Liver (tissue), 9 donors: Measurements from ENCODE around the gene FGF5. TPM values are rescaled to one million over a fixed set of nuclear protein-coding genes. Genes with fewer than 3 reads are reported as not detected.

Source experiments
- DNase-seq: peaks from one replicate; pipeline ENCODE4 v3.0.0-alpha.2; 2017; ENCODE audit warnings: low spot score
- H3K27ac ChIP-seq, 2 donors: one replicate each; pipeline ENCODE4 v1.7.0; 2013; ENCODE audit warnings: inconsistent platforms in 2 of 2, low read length in 2 of 2, control low read depth in 1 of 2, low read depth in 1 of 2, mild to moderate bottlenecking in 1 of 2
- H3K27me3 ChIP-seq, 4 donors: one replicate each; pipeline versions ENCODE4 v1.6.1 to v1.7.0; 2013; ENCODE audit warnings: low read length in 3 of 4, inconsistent platforms in 1 of 4, mild to moderate bottlenecking in 1 of 4, moderate library complexity in 1 of 4; ENCODE audit not compliant: control insufficient read depth in 4 of 4, insufficient read depth in 4 of 4
- H3K36me3 ChIP-seq, 4 donors: one replicate each; pipeline versions ENCODE4 v1.6.1 to v1.7.0; 2013; ENCODE audit warnings: low read length in 3 of 4, mild to moderate bottlenecking in 3 of 4, low read depth in 1 of 4, moderate library complexity in 1 of 4; ENCODE audit not compliant: control insufficient read depth in 4 of 4, insufficient read depth in 3 of 4
- H3K4me1 ChIP-seq, 4 donors: one replicate each; pipeline versions ENCODE4 v1.6.1 to v1.7.0; 2013; ENCODE audit warnings: low read length in 3 of 4, mild to moderate bottlenecking in 3 of 4, moderate library complexity in 1 of 4; ENCODE audit not compliant: control insufficient read depth in 4 of 4, insufficient read depth in 4 of 4
- H3K4me3 ChIP-seq, 3 donors: one replicate each; pipeline versions ENCODE4 v1.6.1 to v1.7.0; 2013; ENCODE audit warnings: low read length in 3 of 3, control low read depth in 1 of 3, low read depth in 1 of 3, mild to moderate bottlenecking in 1 of 3
- H3K9ac ChIP-seq, 2 donors: one replicate each; pipeline ENCODE4 v1.7.0; 2013; ENCODE audit warnings: low read length in 2 of 2, mild to moderate bottlenecking in 2 of 2, moderate library complexity in 2 of 2, control low read depth in 1 of 2, low read depth in 1 of 2
- H3K9me3 ChIP-seq, 4 donors: one replicate each; pipeline versions ENCODE4 v1.6.1 to v1.7.0; 2013; ENCODE audit warnings: low read length in 3 of 4; ENCODE audit not compliant: control insufficient read depth in 4 of 4
- EGR1 ChIP-seq, 2 donors: IDR thresholded peaks; 2 replicates each; pipeline ENCODE4 v1.6.1; 2016 to 2018; ENCODE audit warnings: antibody characterized with exemption in 2 of 2, low read depth in 2 of 2
- FOXA1 ChIP-seq: IDR thresholded peaks from 2 replicates; pipeline ENCODE4 v1.6.1; 2016; ENCODE audit warnings: antibody characterized with exemption
- FOXA2 ChIP-seq: IDR thresholded peaks from 2 replicates; pipeline ENCODE4 v1.6.1; 2016; ENCODE audit warnings: antibody characterized with exemption
- GABPA ChIP-seq, 2 donors: IDR thresholded peaks in 1 of 2; conservative IDR thresholded peaks in 1 of 2; 2 replicates each; pipeline ENCODE4 v1.6.1; 2016; ENCODE audit warnings: antibody characterized with exemption in 2 of 2, mild to moderate bottlenecking in 1 of 2, moderate library complexity in 1 of 2
- HNF4A ChIP-seq, 2 donors: conservative IDR thresholded peaks; 2 replicates each; pipeline ENCODE4 v1.6.1; 2016; ENCODE audit warnings: antibody characterized with exemption in 2 of 2, mild to moderate bottlenecking in 2 of 2
- JUND ChIP-seq, 2 donors: IDR thresholded peaks; 2 replicates each; pipeline ENCODE4 v1.6.1; 2016; ENCODE audit warnings: antibody characterized with exemption in 2 of 2
- NR2F2 ChIP-seq: IDR thresholded peaks from 2 replicates; pipeline ENCODE4 v1.6.1; 2016; ENCODE audit warnings: antibody characterized with exemption
- RAD21 ChIP-seq, 2 donors: IDR thresholded peaks; 2 replicates each; pipeline ENCODE4 v1.6.1; 2016; ENCODE audit warnings: antibody characterized with exemption in 2 of 2, mild to moderate bottlenecking in 2 of 2
- REST ChIP-seq: IDR thresholded peaks from 2 replicates; pipeline ENCODE4 v1.6.1; 2016; ENCODE audit warnings: antibody characterized with exemption, mild to moderate bottlenecking
- SP1 ChIP-seq: IDR thresholded peaks from 2 replicates; pipeline ENCODE4 v1.6.1; 2018; ENCODE audit warnings: antibody characterized with exemption, mild to moderate bottlenecking
- TAF1 ChIP-seq: conservative IDR thresholded peaks from 2 replicates; pipeline ENCODE4 v1.6.1; 2016; ENCODE audit warnings: antibody characterized with exemption, mild to moderate bottlenecking
- YY1 ChIP-seq: IDR thresholded peaks from 2 replicates; pipeline ENCODE4 v1.6.1; 2016; ENCODE audit warnings: antibody characterized with exemption, mild to moderate bottlenecking
- ZBTB33 ChIP-seq: IDR thresholded peaks from 2 replicates; pipeline ENCODE4 v1.6.1; 2016; ENCODE audit warnings: antibody characterized with exemption
- WGBS: extraction: QIAGEN DNeasy Blood & Tissue Kit; methylation state at CpG from one replicate; pipeline ENCODE4 v1.1.7; 2013; 5-methylcytosine and 5-hydroxymethylcytosine counted together
- polyA plus RNA-seq, 2 donors: library from polyadenylated mRNA; stranded (reverse) in 1 of 2; unstranded in 1 of 2; fragments of 200-250 nt in 1 of 2; fragments of >200 nt in 1 of 2; fragmentation: Nextera tagmentation in 1 of 2; extraction: Ambion mirVana in 1 of 2; gene quantifications; one replicate each; pipeline versions ENCODE4 v1.2.1 to v1.2.3, GENCODE V29; 2013 to 2015
- total RNA-seq, 2 donors: library from RNA; depleted of rRNA; stranded (reverse); fragments of >200 nt; gene quantifications; one replicate each; pipeline ENCODE4 v1.2.3, GENCODE V29; 2014
- TF ChIP-seq, protein P1 (sequence below): IDR thresholded peaks from 2 replicates; pipeline ENCODE4 v1.6.1; 2016; ENCODE audit warnings: antibody characterized with exemption
- TF ChIP-seq, protein P2 (sequence below): fragments of 150-350 bp; IDR thresholded peaks from 2 replicates; pipeline ENCODE4 v1.5.1; 2017; ENCODE audit warnings: improper control_type of control experiment, low read depth, low read length; ENCODE audit not compliant: missing input control
- TF ChIP-seq, protein P3 (sequence below): IDR thresholded peaks from 2 replicates; pipeline ENCODE4 v1.6.1; 2016; ENCODE audit warnings: antibody characterized with exemption
- donor health status: healthy.
- donor health status: healthy.
- donor health status: healthy.
- donor health status: healthy.
- donor health status: healthy.

Gene FGF5
- total and polyA plus RNA-seq, 4 donors, result 0.03 TPM; not detected in 3

- Histone ChIP-seq H3K4me3 (peak overlapping the region in 1 of 3 donors; percentile 17), H3K9me3 (no peaks in the 10 kb centered on the region), H3K36me3 (no peaks in the 10 kb centered on the region), H3K4me1 (peaks cover 0 to 17% (median 13%) of the 10 kb centered on the region in 4 donors), H3K9ac (no peak overlapping the region), H3K27me3 (peaks cover 0 to 21% (median 12%) of the 10 kb centered on the region in 4 donors), H3K27ac (no peak overlapping the region)
- TF ChIP-seq FOXA1 (no peak), FOXA2 (no peak), GABPA (IDR thresholded peaks at IDR 0.05 in 1 of 2, conservative IDR thresholded peaks at IDR 0.05 in 1 of 2) (no peak), ZBTB33 (no peak), REST (no peak), YY1 (no peak)
- TF ChIP-seq, protein P1, sequence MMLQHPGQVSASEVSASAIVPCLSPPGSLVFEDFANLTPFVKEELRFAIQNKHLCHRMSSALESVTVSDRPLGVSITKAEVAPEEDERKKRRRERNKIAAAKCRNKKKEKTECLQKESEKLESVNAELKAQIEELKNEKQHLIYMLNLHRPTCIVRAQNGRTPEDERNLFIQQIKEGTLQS, result no peak
- 2% methylated on average over 36 of the region's 36 CpGs for WGBS
- DNase-seq, result no peak
Observed at GRCh38 chr4:80265571-80266252, 752 bp upstream of the FGF5 start.

DNA sequence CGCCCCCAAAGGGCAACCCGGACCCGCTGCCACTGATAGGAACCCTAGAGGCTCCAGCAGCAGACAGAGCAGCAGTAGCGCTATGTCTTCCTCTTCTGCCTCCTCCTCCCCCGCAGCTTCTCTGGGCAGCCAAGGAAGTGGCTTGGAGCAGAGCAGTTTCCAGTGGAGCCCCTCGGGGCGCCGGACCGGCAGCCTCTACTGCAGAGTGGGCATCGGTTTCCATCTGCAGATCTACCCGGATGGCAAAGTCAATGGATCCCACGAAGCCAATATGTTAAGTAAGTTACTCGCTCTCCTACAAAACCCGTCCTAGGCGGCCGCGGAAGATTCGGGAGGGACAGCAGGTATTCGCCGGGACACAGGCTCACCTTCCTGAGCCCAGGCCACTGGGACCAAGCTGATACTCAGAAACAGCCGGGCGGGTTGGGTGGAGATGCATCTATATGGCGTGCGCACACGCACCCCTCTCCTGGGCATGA is 477 bp downstream of the FGF5 start:
- H3K9ac ChIP-seq, result no peak overlapping the region

More for the DNA sequence above, 477 bp downstream of the FGF5 start:
- H3K4me1 ChIP-seq, result peaks cover 0 to 17% (median 13%) of the 10 kb centered on the region in 4 donors
- WGBS, result 5% methylated on average over 25 of the region's 25 CpGs
- no peak overlapping the region for H3K27ac ChIP-seq
- H3K9me3 ChIP-seq, result no peaks in the 10 kb centered on the region
- peak overlapping the region in 1 of 3 donors; percentile 17 for H3K4me3 ChIP-seq
- H3K36me3 ChIP-seq, result no peaks in the 10 kb centered on the region
- TF ChIP-seq TAF1 (no peak), JUND (IDR thresholded peaks at IDR 0.05) (no peak), REST (no peak), RAD21 (IDR thresholded peaks at IDR 0.05) (no peak), SP1 (no peak), EGR1 (IDR thresholded peaks at IDR 0.05; ENCODE audit: low read depth in 2 of 2) (no peak), NR2F2 (no peak), GABPA (IDR thresholded peaks at IDR 0.05 in 1 of 2, conservative IDR thresholded peaks at IDR 0.05 in 1 of 2) (no peak), FOXA2 (no peak), ZBTB33 (no peak), FOXA1 (no peak), HNF4A (conservative IDR thresholded peaks at IDR 0.05) (no peak)
- TF ChIP-seq, protein P1, result no peak
- TF ChIP-seq, protein P2, sequence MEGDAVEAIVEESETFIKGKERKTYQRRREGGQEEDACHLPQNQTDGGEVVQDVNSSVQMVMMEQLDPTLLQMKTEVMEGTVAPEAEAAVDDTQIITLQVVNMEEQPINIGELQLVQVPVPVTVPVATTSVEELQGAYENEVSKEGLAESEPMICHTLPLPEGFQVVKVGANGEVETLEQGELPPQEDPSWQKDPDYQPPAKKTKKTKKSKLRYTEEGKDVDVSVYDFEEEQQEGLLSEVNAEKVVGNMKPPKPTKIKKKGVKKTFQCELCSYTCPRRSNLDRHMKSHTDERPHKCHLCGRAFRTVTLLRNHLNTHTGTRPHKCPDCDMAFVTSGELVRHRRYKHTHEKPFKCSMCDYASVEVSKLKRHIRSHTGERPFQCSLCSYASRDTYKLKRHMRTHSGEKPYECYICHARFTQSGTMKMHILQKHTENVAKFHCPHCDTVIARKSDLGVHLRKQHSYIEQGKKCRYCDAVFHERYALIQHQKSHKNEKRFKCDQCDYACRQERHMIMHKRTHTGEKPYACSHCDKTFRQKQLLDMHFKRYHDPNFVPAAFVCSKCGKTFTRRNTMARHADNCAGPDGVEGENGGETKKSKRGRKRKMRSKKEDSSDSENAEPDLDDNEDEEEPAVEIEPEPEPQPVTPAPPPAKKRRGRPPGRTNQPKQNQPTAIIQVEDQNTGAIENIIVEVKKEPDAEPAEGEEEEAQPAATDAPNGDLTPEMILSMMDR, result no peak
- TF ChIP-seq, protein P3, sequence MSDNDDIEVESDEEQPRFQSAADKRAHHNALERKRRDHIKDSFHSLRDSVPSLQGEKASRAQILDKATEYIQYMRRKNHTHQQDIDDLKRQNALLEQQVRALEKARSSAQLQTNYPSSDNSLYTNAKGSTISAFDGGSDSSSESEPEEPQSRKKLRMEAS, result no peak
- no peak for DNase-seq
- H3K27me3 ChIP-seq, result peaks cover 0 to 21% (median 12%) of the 10 kb centered on the region in 4 donors
